ENCODE data around the gene HYCC1.

The HYCC1 gene

DNA sequence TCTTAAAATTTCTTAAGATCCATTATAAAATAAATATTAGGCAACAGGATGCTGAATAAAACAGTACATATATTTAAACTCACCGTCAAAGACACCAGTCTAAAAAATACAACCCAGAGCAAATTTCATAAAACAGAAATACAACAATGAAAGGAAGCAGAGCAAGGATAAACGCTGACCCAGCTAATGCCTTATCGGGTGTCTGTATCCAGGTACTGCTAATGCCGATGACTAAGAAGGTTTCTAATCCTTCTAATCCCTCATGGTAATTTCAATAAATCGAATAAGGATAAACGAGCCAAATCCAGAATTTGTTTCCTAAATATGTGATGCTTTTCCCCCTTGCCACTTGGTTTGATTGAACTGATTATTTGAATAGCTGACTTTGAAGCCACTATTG, 1.7 kb downstream of the HYCC1 start:
- no peak overlapping the region for H3K27ac ChIP-seq (replicated peaks; ENCODE audit: low read length)
- no peaks in the 10 kb centered on the region for H3K9me3 ChIP-seq (replicated peaks in 1 of 2; ENCODE audit: control insufficient read depth in 2 of 2, insufficient read depth in 1 of 2, low read depth in 1 of 2, low read length in 2 of 2)
- no peak overlapping the region for H2AK5ac ChIP-seq (ENCODE audit: low read depth, low read length)
- peaks cover 2% of the 10 kb centered on the region for H3K79me1 ChIP-seq (ENCODE audit: low read depth, low read length)
- no peak overlapping the region for H2BK15ac ChIP-seq (ENCODE audit: low read length)
- H4K8ac ChIP-seq (ENCODE audit: low read depth, low read length): no peak overlapping the region
- no peak overlapping the region for H3K4ac ChIP-seq (ENCODE audit: low read length)
- no peak overlapping the region for H3K9ac ChIP-seq (ENCODE audit: low read depth, low read length, poor library complexity)
- H3K18ac ChIP-seq (ENCODE audit: low read length): no peak overlapping the region
- peaks cover 2 to 4% of the 10 kb centered on the region in 2 donors for H3K4me1 ChIP-seq (ENCODE audit: control insufficient read depth in 2 of 2, insufficient read depth in 1 of 2, low read depth in 1 of 2, low read length in 2 of 2)
- no peak overlapping the region for H2BK12ac ChIP-seq (ENCODE audit: low read length)
- H3K36me3 ChIP-seq (replicated peaks in 1 of 2; ENCODE audit: control insufficient read depth in 2 of 2, insufficient read depth in 2 of 2, low read length in 2 of 2): no peaks in the 10 kb centered on the region
- no peak overlapping the region for H2AFZ ChIP-seq (ENCODE audit: low read length)
- no peak overlapping the region for H2BK120ac ChIP-seq (ENCODE audit: low read depth, low read length)
- peak overlapping the region in 1 of 2 donors; percentile 96 for H3K4me3 ChIP-seq (ENCODE audit: low read length in 2 of 2)
- H2BK5ac ChIP-seq (ENCODE audit: low read length): no peak overlapping the region
- H3K14ac ChIP-seq (ENCODE audit: low read length): no peak overlapping the region
- no CpG with 5 or more reads among the region's 6 CpGs for whole genome bisulfite sequencing, 2 donors (ENCODE audit: extremely low coverage in 2 of 2, insufficient read length in 2 of 2, insufficient replicate concordance in 1 of 2)
- no peaks in the 10 kb centered on the region for H3K27me3 ChIP-seq (ENCODE audit: control insufficient read depth in 3 of 3, insufficient read depth in 3 of 3, low read depth in 1 of 3, low read length in 3 of 3)
- no peak overlapping the region for H3K23ac ChIP-seq (ENCODE audit: low read depth, low read length, poor library complexity)
- H3K4me2 ChIP-seq (ENCODE audit: insufficient read depth, low read length, poor library complexity, severe bottlenecking): no peak overlapping the region
- H4K91ac ChIP-seq (ENCODE audit: low read depth, low read length, poor library complexity): no peak overlapping the region
- DNase-seq (ENCODE audit: low spot score): no peak

GRCh38 chr7:23011222-23011924, 2.6 kb downstream of the HYCC1 start:
- Histone ChIP-seq H3K4me3 (ENCODE audit: low read length in 2 of 2) (no peak overlapping the region), H3K23ac (ENCODE audit: low read depth, low read length, poor library complexity) (no peak overlapping the region), H3K18ac (ENCODE audit: low read length) (no peak overlapping the region), H2AFZ (ENCODE audit: low read length) (no peak overlapping the region), H2AK5ac (ENCODE audit: low read depth, low read length) (no peak overlapping the region), H2BK5ac (ENCODE audit: low read length) (no peak overlapping the region), H3K79me1 (ENCODE audit: low read depth, low read length) (peaks cover 2% of the 10 kb centered on the region), H3K4me2 (ENCODE audit: insufficient read depth, low read length, poor library complexity, severe bottlenecking) (no peak overlapping the region), H3K14ac (ENCODE audit: low read length) (no peak overlapping the region), H3K27me3 (ENCODE audit: control insufficient read depth in 3 of 3, insufficient read depth in 3 of 3, low read depth in 1 of 3, low read length in 3 of 3) (no peaks in the 10 kb centered on the region), H2BK15ac (ENCODE audit: low read length) (no peak overlapping the region), H3K4ac (ENCODE audit: low read length) (no peak overlapping the region), H2BK120ac (ENCODE audit: low read depth, low read length) (no peak overlapping the region), H4K91ac (ENCODE audit: low read depth, low read length, poor library complexity) (no peak overlapping the region), H3K9ac (ENCODE audit: low read depth, low read length, poor library complexity) (no peak overlapping the region), H4K8ac (ENCODE audit: low read depth, low read length) (no peak overlapping the region), H2BK12ac (ENCODE audit: low read length) (no peak overlapping the region), H3K27ac (replicated peaks; ENCODE audit: low read length) (no peak overlapping the region), H3K4me1 (ENCODE audit: control insufficient read depth in 2 of 2, insufficient read depth in 1 of 2, low read depth in 1 of 2, low read length in 2 of 2) (peaks cover 0 to 4% of the 10 kb centered on the region in 2 donors), H3K9me3 (replicated peaks in 1 of 2; ENCODE audit: control insufficient read depth in 2 of 2, insufficient read depth in 1 of 2, low read depth in 1 of 2, low read length in 2 of 2) (no peaks in the 10 kb centered on the region), H3K36me3 (replicated peaks in 1 of 2; ENCODE audit: control insufficient read depth in 2 of 2, insufficient read depth in 2 of 2, low read length in 2 of 2) (no peaks in the 10 kb centered on the region)
- no peak for DNase-seq (ENCODE audit: low spot score)
- WGBS, 2 donors (ENCODE audit: extremely low coverage in 2 of 2, insufficient read length in 2 of 2, insufficient replicate concordance in 1 of 2): no CpG with 5 or more reads among the region's 3 CpGs

GRCh38 chr7:23009303-23009702, 4.6 kb downstream of the HYCC1 start:
- Histone ChIP-seq H4K91ac (ENCODE audit: low read depth, low read length, poor library complexity) (no peak overlapping the region), H3K4me3 (ENCODE audit: low read length in 2 of 2) (no peak overlapping the region), H3K79me1 (ENCODE audit: low read depth, low read length) (peaks cover 2% of the 10 kb centered on the region), H2AFZ (ENCODE audit: low read length) (no peak overlapping the region), H3K9me3 (replicated peaks in 1 of 2; ENCODE audit: control insufficient read depth in 2 of 2, insufficient read depth in 1 of 2, low read depth in 1 of 2, low read length in 2 of 2) (no peaks in the 10 kb centered on the region), H3K4me1 (ENCODE audit: control insufficient read depth in 2 of 2, insufficient read depth in 1 of 2, low read depth in 1 of 2, low read length in 2 of 2) (peaks cover 0 to 4% of the 10 kb centered on the region in 2 donors), H2BK12ac (ENCODE audit: low read length) (no peak overlapping the region), H3K9ac (ENCODE audit: low read depth, low read length, poor library complexity) (no peak overlapping the region), H2BK120ac (ENCODE audit: low read depth, low read length) (no peak overlapping the region), H4K8ac (ENCODE audit: low read depth, low read length) (no peak overlapping the region), H3K36me3 (replicated peaks in 1 of 2; ENCODE audit: control insufficient read depth in 2 of 2, insufficient read depth in 2 of 2, low read length in 2 of 2) (no peaks in the 10 kb centered on the region), H3K14ac (ENCODE audit: low read length) (no peak overlapping the region), H3K23ac (ENCODE audit: low read depth, low read length, poor library complexity) (no peak overlapping the region), H2BK15ac (ENCODE audit: low read length) (no peak overlapping the region), H3K27me3 (ENCODE audit: control insufficient read depth in 3 of 3, insufficient read depth in 3 of 3, low read depth in 1 of 3, low read length in 3 of 3) (no peaks in the 10 kb centered on the region), H3K27ac (replicated peaks; ENCODE audit: low read length) (no peak overlapping the region), H2AK5ac (ENCODE audit: low read depth, low read length) (no peak overlapping the region), H2BK5ac (ENCODE audit: low read length) (no peak overlapping the region), H3K18ac (ENCODE audit: low read length) (no peak overlapping the region), H3K4ac (ENCODE audit: low read length) (no peak overlapping the region), H3K4me2 (ENCODE audit: insufficient read depth, low read length, poor library complexity, severe bottlenecking) (no peak overlapping the region)
- DNase-seq (ENCODE audit: low spot score): no peak

DNA sequence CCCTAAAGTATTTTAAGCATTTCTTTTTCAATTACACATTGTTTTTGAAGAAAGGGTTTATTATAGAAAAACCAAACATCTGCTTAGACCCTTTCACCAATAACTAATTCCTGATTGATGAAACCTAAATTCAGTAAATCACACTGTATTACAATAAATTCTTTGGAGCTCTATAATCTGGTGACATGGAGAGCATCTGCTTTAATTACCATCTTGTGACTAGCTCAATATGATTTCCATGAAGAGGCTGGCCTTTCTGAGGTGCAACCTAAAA, 9.7 kb downstream of the HYCC1 start:
- Histone ChIP-seq H4K8ac (ENCODE audit: low read depth, low read length) (no peak overlapping the region), H3K9me3 (replicated peaks in 1 of 2; ENCODE audit: control insufficient read depth in 2 of 2, insufficient read depth in 1 of 2, low read depth in 1 of 2, low read length in 2 of 2) (no peaks in the 10 kb centered on the region), H3K4me3 (ENCODE audit: low read length in 2 of 2) (no peak overlapping the region), H3K36me3 (replicated peaks in 1 of 2; ENCODE audit: control insufficient read depth in 2 of 2, insufficient read depth in 2 of 2, low read length in 2 of 2) (no peaks in the 10 kb centered on the region), H3K4ac (ENCODE audit: low read length) (no peak overlapping the region), H3K9ac (ENCODE audit: low read depth, low read length, poor library complexity) (no peak overlapping the region), H2AFZ (ENCODE audit: low read length) (no peak overlapping the region), H3K79me1 (ENCODE audit: low read depth, low read length) (no peaks in the 10 kb centered on the region), H3K27ac (replicated peaks; ENCODE audit: low read length) (no peak overlapping the region), H2AK5ac (ENCODE audit: low read depth, low read length) (no peak overlapping the region), H2BK120ac (ENCODE audit: low read depth, low read length) (no peak overlapping the region), H2BK12ac (ENCODE audit: low read length) (no peak overlapping the region), H3K23ac (ENCODE audit: low read depth, low read length, poor library complexity) (no peak overlapping the region), H2BK15ac (ENCODE audit: low read length) (no peak overlapping the region), H3K4me1 (ENCODE audit: control insufficient read depth in 2 of 2, insufficient read depth in 1 of 2, low read depth in 1 of 2, low read length in 2 of 2) (no peaks in the 10 kb centered on the region), H3K18ac (ENCODE audit: low read length) (no peak overlapping the region), H3K27me3 (ENCODE audit: control insufficient read depth in 3 of 3, insufficient read depth in 3 of 3, low read depth in 1 of 3, low read length in 3 of 3) (no peaks in the 10 kb centered on the region), H4K91ac (ENCODE audit: low read depth, low read length, poor library complexity) (no peak overlapping the region), H3K4me2 (ENCODE audit: insufficient read depth, low read length, poor library complexity, severe bottlenecking) (no peak overlapping the region), H3K14ac (ENCODE audit: low read length) (no peak overlapping the region), H2BK5ac (ENCODE audit: low read length) (no peak overlapping the region)
- no peak for DNase-seq (ENCODE audit: low spot score)

All from neuronal stem cell (in vitro differentiated cells).